Smooth muscle cell (in vitro differentiated cells): ENCODE data around the gene CYP26A1. TPM values are rescaled to one million over a fixed set of nuclear protein-coding genes. Genes with fewer than 3 reads are reported as not detected.
A peak's percentile ranks its signal among the peaks of the same experiment; 100 is the strongest.

ENCODE experiments used
- DNase-seq: peaks from one replicate; lab custom pipeline; 2025; ENCODE audit not compliant: unreplicated experiment; lab: John Stamatoyannopoulos, UW
- H2AFZ ChIP-seq: fragments of 200-600 bp; sonication (generic); 2 replicates; pipeline ENCODE4 v1.6.0; 2016; ENCODE audit warnings: antibody characterized with exemption, low read depth, mild to moderate bottlenecking
- H3F3A ChIP-seq: fragments of 200-600 bp; sonication (generic); 2 replicates; pipeline ENCODE4 v1.6.0; 2017; ENCODE audit warnings: antibody characterized with exemption, low read depth
- H3K27ac ChIP-seq: fragments of 200-600 bp; sonication (generic); 2 replicates; pipeline ENCODE4 v1.5.1; 2016; ENCODE audit warnings: low read depth, mild to moderate bottlenecking
- H3K27me3 ChIP-seq: fragments of 200-600 bp; sonication (generic); 2 replicates; pipeline ENCODE4 v1.6.1; 2016; ENCODE audit warnings: low read depth, mild to moderate bottlenecking
- H3K36me3 ChIP-seq: fragments of 200-600 bp; sonication (generic); 2 replicates; pipeline ENCODE4 v1.5.1; 2016; ENCODE audit warnings: low read depth
- H3K4me1 ChIP-seq: fragments of 200-600 bp; sonication (generic); 2 replicates; pipeline ENCODE4 v1.5.1; 2016; ENCODE audit warnings: low read depth
- H3K4me2 ChIP-seq: fragments of 200-600 bp; sonication (generic); 2 replicates; pipeline ENCODE4 v1.6.0; 2016; ENCODE audit warnings: mild to moderate bottlenecking
- H3K4me3 ChIP-seq: fragments of 200-600 bp; sonication (generic); 2 replicates; pipeline ENCODE4 v1.5.1; 2016; ENCODE audit warnings: mild to moderate bottlenecking
- H3K79me2 ChIP-seq: fragments of 200-600 bp; sonication (generic); 2 replicates; pipeline ENCODE4 v1.6.0; 2016; ENCODE audit warnings: low read depth, mild to moderate bottlenecking
- H3K9ac ChIP-seq: fragments of 200-600 bp; sonication (generic); 2 replicates; pipeline ENCODE4 v1.6.0; 2016; ENCODE audit warnings: low read depth
- H3K9me3 ChIP-seq: fragments of 200-600 bp; sonication (generic); replicated peaks from 2 replicates; pipeline ENCODE4 v1.5.1; 2016; ENCODE audit warnings: low read depth
- H4K20me1 ChIP-seq: fragments of 200-600 bp; sonication (generic); 2 replicates; pipeline ENCODE4 v1.6.0; 2016; ENCODE audit warnings: low read depth
- CTCF ChIP-seq: fragments of 200-600 bp; sonication (generic); IDR thresholded peaks from 2 replicates; pipeline ENCODE4 v1.5.1; 2017; ENCODE audit warnings: borderline replicate concordance, mild to moderate bottlenecking, antibody characterized with exemption; ENCODE audit not compliant: insufficient read depth, poor library complexity, severe bottlenecking
- WGBS: methylation state at CpG from one replicate; pipeline ENCODE4 v1.1.7; 2016; ENCODE audit warnings: low lambda C conversion rate; 5-methylcytosine and 5-hydroxymethylcytosine counted together
- polyA plus RNA-seq: library from polyadenylated mRNA; unstranded; fragments of >200 nt; fragmentation: Nextera tagmentation; extraction: Ambion mirVana; gene quantifications from 2 replicates; pipeline ENCODE4 v1.2.1, GENCODE V29; 2016
- total RNA-seq: library from RNA; depleted of rRNA; stranded (reverse); fragments of >200 nt; gene quantifications from 2 replicates; pipeline ENCODE4 v1.2.3, GENCODE V29; 2014

CYP26A1 gene
- total and polyA plus RNA-seq, 2 experiments from 2014 or later: 0.14 TPM; not detected in 1

- Histone ChIP-seq H3K36me3 (no peaks in the 10 kb centered on the region), H4K20me1 (no peaks in the 10 kb centered on the region), H3K9ac (no peak overlapping the region), H3K4me2 (peak overlapping the region; percentile 63), H3K27me3 (no peaks in the 10 kb centered on the region), H2AFZ (no peak overlapping the region), H3K27ac (peak overlapping the region; percentile 51), H3K9me3 (peaks cover 3% of the 10 kb centered on the region), H3K4me1 (peaks cover 10% of the 10 kb centered on the region), H3F3A (no peaks in the 10 kb centered on the region), H3K4me3 (no peak overlapping the region), H3K79me2 (no peaks in the 10 kb centered on the region)
- TF ChIP-seq CTCF: no peak
- DNase-seq: no peak
Observed at GRCh38 chr10:93030409-93030808, 43.3 kb upstream of the CYP26A1 start.

- Histone ChIP-seq H3K79me2 (no peaks in the 10 kb centered on the region), H4K20me1 (no peaks in the 10 kb centered on the region), H3K4me1 (peaks cover 10% of the 10 kb centered on the region), H2AFZ (no peak overlapping the region), H3K9ac (no peak overlapping the region), H3K36me3 (no peaks in the 10 kb centered on the region), H3F3A (no peaks in the 10 kb centered on the region), H3K9me3 (peaks cover 1% of the 10 kb centered on the region), H3K27ac (no peak overlapping the region), H3K4me3 (no peak overlapping the region), H3K4me2 (no peak overlapping the region), H3K27me3 (no peaks in the 10 kb centered on the region)
- DNase-seq: no peak
- WGBS: 89% methylated on average over 5 of the region's 5 CpGs
- no peak for TF ChIP-seq CTCF
Observed at GRCh38 chr10:93032105-93032808, 41.4 kb upstream of the CYP26A1 start.

GRCh38 chr10:93032809-93033137, 40.9 kb upstream of the CYP26A1 start:
- Histone ChIP-seq H3K9ac (no peak overlapping the region), H3K9me3 (no peaks in the 10 kb centered on the region), H3K79me2 (no peaks in the 10 kb centered on the region), H3K36me3 (no peaks in the 10 kb centered on the region), H3K4me2 (no peak overlapping the region), H3K27ac (no peak overlapping the region), H3K4me3 (no peak overlapping the region), H3K4me1 (peaks cover 10% of the 10 kb centered on the region), H3K27me3 (no peaks in the 10 kb centered on the region), H4K20me1 (no peaks in the 10 kb centered on the region), H2AFZ (no peak overlapping the region), H3F3A (no peaks in the 10 kb centered on the region)
- TF ChIP-seq CTCF: no peak
- no peak for DNase-seq
- 95% methylated on average over 1 of the region's 1 CpG for WGBS

- Histone ChIP-seq H3K4me3 (no peak overlapping the region), H3K4me2 (no peak overlapping the region), H3K27me3 (no peaks in the 10 kb centered on the region), H3K4me1 (peaks cover 10% of the 10 kb centered on the region), H3K9ac (no peak overlapping the region), H3F3A (no peaks in the 10 kb centered on the region), H3K36me3 (no peaks in the 10 kb centered on the region), H3K79me2 (no peaks in the 10 kb centered on the region), H3K27ac (no peak overlapping the region), H2AFZ (no peak overlapping the region), H3K9me3 (no peaks in the 10 kb centered on the region), H4K20me1 (no peaks in the 10 kb centered on the region)
- 82% methylated on average over 1 of the region's 1 CpG for WGBS
- DNase-seq: no peak
- no peak for TF ChIP-seq CTCF
Observed at GRCh38 chr10:93034426-93034825, 39.3 kb upstream of the CYP26A1 start.
